ENCODE results near the gene WDR5B. TPM values are rescaled to one million over a fixed set of nuclear protein-coding genes. Genes with fewer than 3 reads are reported as not detected.

Gene WDR5B
- total and polyA plus RNA-seq, 10 of the 15 experiments (the other 5 are each of a cell fraction or from before 2014, with no cell fraction given): 1.7 to 7.9 (median 3.3) TPM

GRCh38 chr3:122366379-122366749, 49.5 kb downstream of the WDR5B start:
- FAIRE-seq (no peak), DNase-seq (ENCODE audit: low read depth, low spot score) (no peak), ATAC-seq (no peak)
- H4K20me1 ChIP-seq (ENCODE audit: control insufficient read depth, insufficient read depth): no peaks in the 10 kb centered on the region
- H2AFZ ChIP-seq (ENCODE audit: control insufficient read depth, low read depth, low read length): no peak overlapping the region
- peaks cover 4 to 22% of the 10 kb centered on the region in 2 experiments for H3K36me3 ChIP-seq (ENCODE audit: control insufficient read depth in 2 of 2, insufficient read depth in 2 of 2, low read length in 1 of 2)
- RAD21 ChIA-PET (ENCODE audit: unreplicated experiment): interaction anchor here (2.2 to 3.8 kb wide), 3 partner anchors 17 to 266 kb away, joined by 12 to 19 read pairs (median 16); partner anchors contain the start of genes FAM162A and MIX23
- no peaks in the 10 kb centered on the region for H3K79me2 ChIP-seq (ENCODE audit: control insufficient read depth, insufficient read depth, low read length)
- no TSS peak for BruUV-seq (replicated peaks)
- SMC1A ChIA-PET (ENCODE audit: uncharacterized antibody, unreplicated experiment): interaction anchor here (0.6 to 6.0 kb wide), 6 partner anchors 11 to 313 kb away, joined by 3 to 50 read pairs (median 24); partner anchors contain the start of genes FAM162A and MIX23
- H3K27me3 ChIP-seq (replicated peaks in 1 of 2; ENCODE audit: control insufficient read depth in 2 of 2, insufficient read depth in 2 of 2, low read length in 1 of 2): no peaks in the 10 kb centered on the region
- TF ChIP-seq PML (IDR thresholded peaks at IDR 0.05; ENCODE audit: low read length) (no peak), CEBPB (IDR thresholded peaks at IDR 0.05; ENCODE audit: borderline replicate concordance in 1 of 2, low read depth in 2 of 2, low read length in 2 of 2) (no peak), SMC3 (IDR thresholded peaks at IDR 0.05; ENCODE audit: borderline replicate concordance, low read length) (no peak), SIN3A (IDR thresholded peaks at IDR 0.05; ENCODE audit: low read depth, low read length) (no peak), SIX5 (IDR thresholded peaks at IDR 0.05; ENCODE audit: low read depth, low read length, severe bottlenecking) (no peak), ZNF384 (IDR thresholded peaks at IDR 0.05; ENCODE audit: borderline replicate concordance, low read depth, low read length) (no peak), IRF5 (IDR thresholded peaks at IDR 0.05; ENCODE audit: borderline replicate concordance) (no peak), GATAD2B (conservative IDR thresholded peaks at IDR 0.05; ENCODE audit: low read depth) (no peak), RAD51 (IDR thresholded peaks at IDR 0.05) (no peak)
- no peaks in the 10 kb centered on the region for H3K9me3 ChIP-seq (replicated peaks; ENCODE audit: control insufficient read depth, insufficient read depth, low read length)
- no peak overlapping the region for H3K27ac ChIP-seq (ENCODE audit: control insufficient read depth, insufficient read depth)
- in situ Hi-C loops (cut with MboI) (no loop called here), intact Hi-C loops (cut with micrococcal nuclease; ENCODE audit: unreplicated experiment) (no loop called here)
- no peak overlapping the region for H3K4me2 ChIP-seq (ENCODE audit: control insufficient read depth, insufficient read depth)
- H3K4me3 ChIP-seq: no peak overlapping the region
- CTCF ChIA-PET: interaction anchor here (0.6 to 4.5 kb wide), 6 partner anchors 9 to 264 kb away, joined by 3 to 27 read pairs (median 6); partner anchors contain the start of genes FAM162A and MIX23
- POLR2A ChIA-PET: interaction anchor here (0.9 to 3.2 kb wide), 7 partner anchors 11 to 263 kb away, joined by 3 to 28 read pairs (median 3); partner anchors contain the start of genes FAM162A, MIX23 and WDR5B
- WGBS (ENCODE audit: insufficient coverage, insufficient replicate concordance, low lambda C conversion rate, missing lambda C conversion rate): 97% methylated on average over 5 of the region's 5 CpGs
- H3K4me1 ChIP-seq (ENCODE audit: control insufficient read depth, insufficient read depth, low read length): no peaks in the 10 kb centered on the region
- H3K9ac ChIP-seq (ENCODE audit: control insufficient read depth, insufficient read depth, low read length): no peak overlapping the region

All from GM12878 (cell line).